ENCODE data around the gene SURF4.
"Not testable (repeated sequence)": the region's sequence is repeated elsewhere in the genome, so short reads cannot be mapped to it uniquely, and the experiment has no call there.

Gene SURF4

GRCh38 chr9:133396952-133397351 is 21.1 kb upstream of the SURF4 start:
- no peak for TF ChIP-seq CTCF (IDR thresholded peaks at IDR 0.05; ENCODE audit: extremely low read depth, missing control alignments)
- DNase-seq (ENCODE audit: low spot score): no peak

- no peak for TF ChIP-seq CTCF (IDR thresholded peaks at IDR 0.05; ENCODE audit: extremely low read depth, missing control alignments)
- DNase-seq (ENCODE audit: low spot score): no peak
These were observed 18.9 kb upstream of the SURF4 start for GRCh38 chr9:133394687-133395271.

DNA sequence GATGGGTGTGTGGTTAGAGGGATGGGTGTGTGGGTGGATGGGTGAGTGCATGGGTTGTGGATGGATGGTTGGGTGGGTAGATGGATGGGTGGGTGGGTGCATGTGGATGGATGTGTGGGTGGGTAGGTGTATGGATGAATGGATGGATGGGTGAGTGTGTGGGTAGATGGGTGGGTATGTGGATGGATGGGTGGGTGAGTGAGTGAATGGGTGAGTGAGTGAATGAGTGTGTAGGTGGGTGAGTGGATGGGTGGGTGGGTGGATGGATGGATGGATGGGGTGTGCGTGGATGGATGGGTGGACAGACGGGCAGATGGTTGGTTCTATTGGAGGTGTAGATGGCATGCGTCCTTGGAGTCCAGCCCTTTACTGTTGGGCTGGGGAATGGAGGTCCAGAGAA is 17.5 kb upstream of the SURF4 start:
- no peak for DNase-seq (ENCODE audit: low spot score)
- no peak for TF ChIP-seq CTCF (IDR thresholded peaks at IDR 0.05; ENCODE audit: extremely low read depth, missing control alignments)

DNA sequence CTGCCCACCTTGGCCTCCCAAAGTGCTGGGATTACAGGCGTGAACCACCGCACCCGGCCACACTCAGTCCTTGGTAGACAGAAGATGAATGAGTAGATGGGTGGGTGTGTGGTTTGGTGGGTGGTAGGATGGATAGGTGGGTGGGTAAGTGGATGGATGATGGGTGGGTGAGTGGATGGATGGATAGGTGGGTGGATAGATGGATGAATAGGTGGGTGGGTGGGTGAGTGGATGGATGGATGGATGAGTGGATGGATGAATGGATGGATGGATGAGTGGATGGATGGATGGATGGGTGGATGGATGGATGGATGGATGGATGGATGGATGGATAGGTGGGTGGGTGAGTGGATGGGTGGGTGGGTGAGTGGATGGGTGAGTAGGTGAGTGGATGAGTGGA is 16.4 kb upstream of the SURF4 start:
- DNase-seq (ENCODE audit: low spot score): not testable (repeated sequence)

DNA sequence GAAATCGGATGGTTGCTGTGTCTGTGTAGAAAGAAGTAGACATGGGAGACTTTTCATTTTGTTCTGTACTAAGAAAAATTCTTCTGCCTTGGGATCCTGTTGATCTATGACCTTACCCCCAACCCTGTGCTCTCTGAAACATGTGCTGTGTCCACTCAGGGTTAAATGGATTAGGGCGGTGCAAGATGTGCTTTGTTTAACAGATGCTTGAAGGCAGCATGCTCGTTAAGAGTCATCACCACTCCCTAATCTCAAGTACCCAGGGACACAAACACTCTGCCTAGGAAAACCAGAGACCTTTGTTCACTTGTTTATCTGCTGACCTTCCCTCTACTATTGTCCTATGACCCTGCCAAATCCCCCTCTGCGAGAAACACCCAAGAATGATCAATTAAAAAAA is 15.6 kb upstream of the SURF4 start:
- not testable (repeated sequence) for DNase-seq (ENCODE audit: low spot score)

GRCh38 chr9:133390713-133391112 is 14.9 kb upstream of the SURF4 start:
- no peak for DNase-seq (ENCODE audit: low spot score)
- TF ChIP-seq CTCF (IDR thresholded peaks at IDR 0.05; ENCODE audit: extremely low read depth, missing control alignments): no peak

DNA sequence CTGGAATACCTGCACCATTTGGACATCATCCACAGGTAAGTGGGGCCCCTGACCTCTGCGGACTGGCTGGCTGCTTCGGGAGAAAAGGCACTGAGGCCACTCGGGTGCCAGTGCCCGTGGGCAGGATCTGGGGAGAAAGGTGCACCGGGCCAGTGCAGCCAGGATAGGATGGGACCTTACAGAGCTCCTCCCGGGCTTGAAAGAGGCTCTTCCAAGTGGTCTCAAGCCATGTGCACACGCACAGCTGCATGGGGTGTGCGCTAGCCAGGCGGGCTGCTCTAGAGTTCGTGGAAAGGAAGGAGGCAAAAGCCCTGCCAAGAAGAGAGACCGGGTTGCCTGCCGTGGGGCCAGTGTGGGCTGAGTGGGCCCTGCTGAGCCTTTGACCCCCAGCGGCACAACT is 13.7 kb upstream of the SURF4 start:
- TF ChIP-seq CTCF (IDR thresholded peaks at IDR 0.05; ENCODE audit: extremely low read depth, missing control alignments): no peak
- no peak for DNase-seq (ENCODE audit: low spot score)

GRCh38 chr9:133389025-133389557 is 13.2 kb upstream of the SURF4 start:
- DNase-seq (ENCODE audit: low spot score): no peak
- no peak for TF ChIP-seq CTCF (IDR thresholded peaks at IDR 0.05; ENCODE audit: extremely low read depth, missing control alignments)

All from GM20000 (cell line).